Left lobe of liver (tissue), 2 donors: ENCODE results near the gene ADH1B. TPM values are rescaled to one million over a fixed set of nuclear protein-coding genes. Genes with fewer than 3 reads are reported as not detected.

Experiments
- ATAC-seq: fragments of 200-7000 bp; cut with Tn5 transposase; one replicate; pipeline ENCODE4 v1.9.1; 2020; ENCODE audit warnings: mild to moderate bottlenecking, moderate library complexity
- DNase-seq: peaks from one replicate; pipeline ENCODE4 v3.0.0-alpha.2; 2020; ENCODE audit warnings: low spot score
- total RNA-seq: library from RNA; stranded (reverse); gene quantifications from one replicate; pipeline ENCODE4 v1.2.1, GENCODE V29; 2021
- donor health status: DM: no; HTN: no; CAD: no; lungs with moderate emphysema.
- donor health status: DM: no; HTN: yes; CAD: no.

ADH1B gene
- total RNA-seq, 1 donor from 2014 or later: 4,370 TPM

DNA sequence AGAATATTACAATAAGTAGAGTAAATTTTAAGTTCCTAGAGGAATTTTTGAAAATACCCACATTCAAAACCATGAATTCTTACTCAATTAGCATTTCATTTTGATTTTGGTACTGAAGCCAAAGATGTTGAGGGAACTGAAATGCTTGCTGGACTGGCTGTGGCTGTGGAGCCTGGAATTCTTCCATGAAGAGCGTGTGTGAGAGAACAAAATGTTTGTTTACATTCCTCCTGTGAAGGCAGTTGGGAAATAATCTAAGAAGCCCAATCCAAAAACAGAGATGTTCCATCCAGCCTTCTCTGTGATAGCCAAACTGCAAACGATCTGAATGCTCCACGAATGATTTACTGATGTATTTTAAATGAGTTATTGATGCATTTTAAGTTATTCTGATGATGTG, 3.8 kb upstream of the ADH1B start:
- DNase-seq (peak; percentile 81), ATAC-seq (peak; percentile 42)

DNA sequence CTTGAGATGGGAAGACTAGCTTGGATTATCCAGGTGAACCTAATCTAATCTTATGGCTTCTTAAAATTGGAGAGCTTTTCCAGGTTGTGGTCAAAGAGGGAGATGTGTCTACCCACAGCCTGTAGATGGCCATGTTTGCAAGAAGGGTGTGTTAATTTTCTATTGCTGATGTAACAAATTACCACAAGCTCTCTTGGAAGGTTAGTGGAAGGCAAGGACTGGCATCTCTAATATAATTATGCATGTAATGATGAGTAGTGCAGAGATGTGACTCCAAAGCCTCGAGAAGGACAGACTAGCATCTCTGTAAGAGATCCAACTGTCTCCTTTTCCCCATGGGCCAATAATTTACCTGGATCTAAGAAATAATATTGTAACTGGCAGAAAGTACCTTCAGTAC, 3.2 kb upstream of the ADH1B start:
- ATAC-seq (peak; percentile 10), DNase-seq (no peak)

DNA sequence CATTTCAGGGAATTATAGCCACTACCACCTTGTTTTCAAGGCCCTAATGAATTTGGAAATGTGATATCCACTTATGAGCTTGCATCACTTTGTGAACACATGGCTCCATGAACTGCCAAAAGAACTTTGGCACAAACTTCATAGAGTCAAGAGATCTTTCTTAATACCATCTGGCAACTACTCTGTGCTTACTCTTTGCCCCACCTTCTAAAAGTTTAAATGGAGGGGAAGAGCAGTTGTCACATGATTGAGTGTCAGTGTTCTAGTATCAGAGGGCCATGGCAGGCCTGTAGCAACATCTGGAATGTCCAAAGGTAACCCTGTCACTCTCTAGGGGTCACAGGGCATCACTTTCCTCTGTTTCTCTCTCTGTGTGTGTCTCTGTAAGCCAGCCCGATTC, 2.6 kb upstream of the ADH1B start:
- DNase-seq (peak; percentile 79), ATAC-seq (peak; percentile 72)

DNA sequence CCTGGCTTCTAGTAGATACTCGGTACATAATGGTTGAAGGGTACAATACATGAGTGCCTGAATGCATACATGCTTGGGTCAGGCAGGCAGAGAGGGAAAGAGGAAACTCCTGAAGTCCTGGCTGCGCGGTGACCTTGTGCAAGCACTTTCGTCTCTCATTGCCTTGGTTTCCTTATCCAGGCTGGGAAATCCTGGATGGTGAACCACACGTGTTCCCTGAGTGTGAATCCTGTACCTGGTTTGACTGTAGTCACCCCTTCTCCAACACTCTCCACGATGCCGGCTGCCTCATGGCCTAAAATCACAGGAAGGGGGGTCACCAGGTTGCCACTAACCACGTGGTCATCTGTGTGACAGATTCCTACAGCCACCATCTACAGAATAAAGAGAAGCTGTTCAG, 3.4 kb downstream of the ADH1B start:
- peak; percentile 68 for DNase-seq
- peak; percentile 38 for ATAC-seq

DNA sequence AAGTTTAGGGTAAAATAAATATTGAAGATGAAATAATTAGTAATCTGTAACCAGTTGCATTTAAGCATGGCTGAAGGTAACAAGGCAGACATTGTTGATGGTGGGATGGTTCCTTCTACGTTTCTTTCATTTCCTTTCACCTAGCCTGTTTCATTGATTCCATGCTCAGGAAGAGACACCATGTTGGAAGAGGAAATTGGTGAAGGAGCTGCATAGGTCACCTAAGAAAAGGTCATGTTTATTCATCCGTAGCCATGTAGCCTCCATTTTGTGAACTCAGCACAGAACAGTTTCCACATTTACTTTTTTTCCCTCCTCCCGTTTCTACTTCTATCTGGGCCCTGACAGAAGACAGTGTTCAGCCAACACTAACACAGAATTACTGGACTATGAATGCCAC, 3.8 kb downstream of the ADH1B start:
- DNase-seq (no peak), ATAC-seq (peak; percentile 16)

DNA sequence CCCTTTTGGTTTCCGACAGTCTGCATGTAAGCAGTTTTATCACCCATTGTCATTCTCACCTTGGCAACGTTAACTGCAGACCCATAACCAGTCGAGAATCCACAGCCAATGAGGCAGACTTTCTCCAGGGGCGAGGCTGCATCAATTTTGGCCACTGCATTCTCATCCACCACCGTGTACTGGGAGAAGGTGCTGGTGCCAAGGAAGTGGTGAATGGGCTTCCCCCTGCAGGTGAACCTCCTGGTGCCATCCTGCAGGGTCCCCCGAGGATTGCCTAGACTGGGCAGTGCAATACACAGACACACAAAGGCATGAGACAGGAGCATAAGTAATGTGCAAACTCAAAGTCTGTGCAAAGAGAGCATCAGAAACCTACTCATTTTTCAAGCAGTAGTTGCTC, 5.4 kb downstream of the ADH1B start:
- peak; percentile 18 for ATAC-seq
- peak; percentile 65 for DNase-seq

DNA sequence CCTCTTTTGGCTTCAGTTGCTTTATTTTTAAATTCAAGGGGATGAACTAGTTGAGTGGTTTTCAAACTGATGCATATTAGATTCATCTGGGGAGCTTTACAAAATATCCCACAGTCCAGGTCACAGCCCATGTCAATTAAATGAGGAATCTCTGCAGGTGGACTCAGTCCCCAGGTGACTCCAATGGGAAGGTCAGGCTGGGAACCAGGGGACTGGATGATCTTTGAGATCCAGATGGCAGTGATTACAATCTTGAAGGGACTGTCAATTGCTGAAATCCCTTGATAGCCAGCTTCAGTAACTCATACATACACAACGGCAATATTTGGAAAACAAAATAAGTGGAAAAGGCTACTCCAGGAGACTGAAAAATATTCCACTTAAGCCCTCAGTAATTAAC, 7.0 kb downstream of the ADH1B start:
- ATAC-seq (peak; percentile 5), DNase-seq (no peak)

DNA sequence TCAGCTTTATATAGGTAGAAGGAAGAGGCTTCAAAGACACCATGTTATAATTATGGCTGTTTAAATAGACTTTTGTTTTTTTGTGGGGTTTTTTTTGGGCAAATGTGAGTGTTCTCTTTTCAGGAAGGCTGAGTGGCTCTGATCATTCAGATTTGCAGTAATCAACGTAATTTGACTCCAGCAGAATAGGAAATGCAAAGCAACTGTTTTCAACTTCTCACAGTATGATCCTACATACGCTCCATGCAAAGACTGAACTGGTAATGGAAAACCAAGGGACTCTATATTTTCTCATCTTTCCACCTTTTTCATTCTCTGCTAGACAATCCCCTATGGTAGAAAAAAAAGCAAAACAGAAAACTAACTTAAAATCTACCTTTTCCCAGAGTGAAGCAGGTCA, 10.8 kb downstream of the ADH1B start:
- DNase-seq (no peak), ATAC-seq (no peak)

DNA sequence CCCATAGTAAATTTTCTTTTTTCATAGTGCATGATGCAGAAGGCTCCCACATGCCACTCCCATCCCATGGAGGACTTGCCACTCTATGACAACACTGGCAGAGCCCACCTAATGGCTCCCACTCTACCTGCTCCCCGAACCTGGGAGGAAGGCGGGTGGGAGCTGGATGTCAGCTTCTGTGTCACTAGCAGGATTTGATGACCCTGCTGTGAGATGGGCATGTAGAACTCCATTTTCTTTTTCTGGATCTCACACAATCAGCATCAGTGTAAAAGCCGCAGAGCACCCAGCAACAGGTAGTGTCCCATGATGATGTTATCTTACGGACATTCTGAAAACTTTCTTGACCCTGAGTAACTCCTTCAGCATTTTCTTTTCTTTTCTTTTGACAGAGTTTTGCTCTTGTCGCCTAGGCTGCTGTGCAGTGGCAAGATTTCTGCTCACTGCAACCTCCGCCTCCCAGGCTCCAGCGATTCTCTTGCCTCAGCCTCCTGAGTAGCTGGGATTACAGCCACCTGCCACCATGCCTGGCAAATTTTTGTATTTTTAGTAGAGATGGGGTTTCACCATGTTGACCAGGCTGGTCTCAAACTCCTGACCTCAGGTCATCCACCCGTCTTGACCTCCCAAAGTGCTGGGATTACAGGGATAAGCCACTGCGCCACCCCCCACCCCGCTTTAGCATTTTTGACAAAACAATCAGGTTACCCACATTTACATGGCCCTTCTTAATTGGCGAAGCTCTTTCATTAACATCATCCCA, 15.4 kb downstream of the ADH1B start:
- peak; percentile 84 for DNase-seq
- peak; percentile 57 for ATAC-seq

DNA sequence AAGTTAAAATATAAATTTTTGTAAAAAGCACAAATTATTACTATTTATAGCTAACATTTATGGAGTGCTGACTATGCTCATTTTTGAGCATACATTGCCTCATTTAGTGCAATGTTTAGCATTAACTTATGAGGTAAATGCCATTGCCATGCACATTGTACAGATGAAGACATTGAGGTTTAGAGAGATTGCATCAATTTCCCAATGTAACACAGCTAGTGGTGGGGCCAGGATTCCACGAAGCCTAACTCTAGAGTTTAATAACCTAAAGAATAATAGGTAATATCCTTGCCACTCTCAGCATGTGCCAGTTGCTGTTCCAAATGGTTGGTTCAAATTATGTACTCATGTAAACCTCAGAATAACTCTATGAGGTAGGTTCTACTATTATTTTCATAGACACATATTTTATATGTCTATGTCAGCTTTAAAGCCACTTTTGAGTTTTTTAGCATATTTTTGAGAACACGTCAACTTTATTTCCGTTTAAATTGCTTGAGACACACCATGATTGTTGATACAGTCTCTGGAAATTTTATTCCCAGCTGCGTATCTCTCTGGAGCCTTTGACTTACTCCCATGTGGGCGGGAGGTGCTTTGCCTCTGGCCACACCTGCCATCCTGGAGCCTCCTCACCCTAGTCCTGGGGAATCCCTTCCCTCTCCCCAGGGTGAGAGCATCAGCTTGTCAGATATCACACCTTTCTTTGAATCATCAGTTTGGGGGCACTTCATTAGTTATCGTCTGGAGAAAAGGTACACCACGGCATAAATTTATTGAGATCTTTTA, 19.6 kb downstream of the ADH1B start:
- no peak for ATAC-seq
- DNase-seq: no peak

DNA sequence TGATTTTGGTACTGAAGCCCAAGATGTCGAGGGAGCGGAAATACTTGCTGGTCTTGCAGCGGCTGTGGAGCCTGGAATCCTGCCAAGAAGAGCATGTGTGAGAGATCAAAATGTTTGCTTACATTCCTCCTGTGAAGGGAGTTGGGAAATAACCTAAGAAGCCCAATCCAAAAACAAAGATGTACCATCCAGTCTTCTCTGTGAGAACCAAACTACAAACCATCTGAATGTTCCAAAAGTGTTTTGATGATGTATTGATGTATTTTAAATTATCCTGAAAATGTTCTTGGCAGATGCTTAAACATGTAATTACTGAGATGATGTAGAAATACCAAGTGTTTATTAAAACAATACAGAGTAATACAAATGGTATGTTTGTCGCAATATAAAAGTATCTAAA, 20.3 kb downstream of the ADH1B start:
- no peak for ATAC-seq
- peak; percentile 73 for DNase-seq

DNA sequence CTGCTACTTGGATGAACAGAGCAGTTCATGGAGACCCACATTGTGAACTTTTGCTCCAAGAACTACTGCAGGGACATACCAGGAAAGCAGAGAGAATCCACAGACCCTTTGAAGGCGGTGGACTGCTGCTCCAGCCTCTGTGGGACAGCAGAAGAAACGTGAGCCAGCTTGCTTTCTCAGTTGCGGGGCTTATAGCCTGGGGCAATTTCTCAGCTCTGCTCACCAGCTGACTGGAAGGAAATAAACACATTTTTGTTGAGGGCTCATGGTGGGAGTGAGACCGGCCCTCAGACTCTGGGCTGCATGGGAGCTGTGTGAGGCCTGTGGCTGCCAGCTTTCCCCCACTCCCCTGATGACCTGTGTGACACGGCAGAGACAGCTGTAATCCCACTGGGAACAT, 27.8 kb downstream of the ADH1B start:
- no peak for DNase-seq
- ATAC-seq: no peak

DNA sequence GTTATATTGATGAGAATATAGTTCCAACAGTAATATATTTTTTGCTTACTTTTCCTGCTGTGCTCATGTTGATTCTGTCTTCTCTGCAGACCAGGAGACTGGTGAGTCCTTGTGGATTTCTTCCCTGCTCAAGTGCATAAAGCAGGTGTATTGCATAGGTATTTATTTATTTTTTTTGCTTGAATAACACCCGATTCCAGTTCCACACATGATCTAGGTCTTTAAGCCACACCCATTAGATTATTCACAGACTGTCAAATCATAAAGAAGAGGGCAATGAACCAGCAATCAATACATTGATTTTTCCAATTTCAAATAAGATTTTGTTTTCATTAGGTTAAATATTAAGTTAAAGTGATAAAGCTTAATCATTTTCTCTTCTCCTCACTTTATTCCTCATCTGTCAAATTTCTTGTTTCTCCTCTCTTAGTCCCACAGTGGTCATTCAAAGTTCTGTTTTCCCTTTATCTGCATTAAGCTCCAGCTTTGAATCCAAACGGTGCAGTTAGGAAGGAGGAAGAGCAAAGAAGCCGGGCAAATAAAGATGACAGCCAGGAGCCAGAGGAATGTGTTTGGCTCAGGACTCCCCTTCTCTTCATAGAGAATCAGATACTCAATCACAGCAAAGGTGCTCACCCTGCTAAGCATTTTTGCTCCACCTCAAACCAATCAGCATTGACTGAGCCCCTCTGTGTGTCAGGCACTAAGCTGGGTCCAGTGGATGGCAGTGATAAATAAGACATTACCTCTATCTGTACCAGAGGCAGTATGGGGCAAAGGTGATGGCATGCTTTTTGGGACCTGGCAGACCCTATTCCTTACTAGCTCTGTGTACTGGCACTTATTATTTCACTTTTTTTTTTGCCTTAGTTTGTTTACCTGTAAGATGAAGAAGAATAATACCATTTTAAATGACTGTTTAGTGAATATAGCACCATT, 30.1 kb downstream of the ADH1B start, which contains the start of gene ADH1A:
TSS of gene ADH1A (minus strand) at position 138 of the 939 bp plus-strand sequence. CDS start at position 67, 71 bp downstream.
- ATAC-seq (peak; percentile 71), DNase-seq (no peak)

DNA sequence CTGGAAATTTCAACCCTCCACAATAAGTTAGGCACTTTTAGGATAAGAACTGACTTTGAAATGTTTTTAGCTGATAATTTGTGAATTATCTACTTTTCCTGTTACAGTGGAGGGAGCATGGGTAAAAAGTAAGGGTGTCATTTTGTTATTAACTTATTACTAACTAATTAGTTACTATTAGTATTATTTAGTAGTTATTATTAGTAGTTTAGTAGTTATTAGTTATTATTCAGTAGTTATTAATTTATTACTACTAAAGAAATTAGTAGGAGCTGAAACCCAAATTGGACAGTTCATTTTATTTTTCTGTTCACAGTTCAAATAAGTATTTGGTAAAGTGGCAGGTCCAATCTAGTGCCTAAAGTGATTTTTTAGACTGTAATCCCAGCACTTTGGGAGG, 35.8 kb downstream of the ADH1B start:
- DNase-seq (no peak), ATAC-seq (no peak)

DNA sequence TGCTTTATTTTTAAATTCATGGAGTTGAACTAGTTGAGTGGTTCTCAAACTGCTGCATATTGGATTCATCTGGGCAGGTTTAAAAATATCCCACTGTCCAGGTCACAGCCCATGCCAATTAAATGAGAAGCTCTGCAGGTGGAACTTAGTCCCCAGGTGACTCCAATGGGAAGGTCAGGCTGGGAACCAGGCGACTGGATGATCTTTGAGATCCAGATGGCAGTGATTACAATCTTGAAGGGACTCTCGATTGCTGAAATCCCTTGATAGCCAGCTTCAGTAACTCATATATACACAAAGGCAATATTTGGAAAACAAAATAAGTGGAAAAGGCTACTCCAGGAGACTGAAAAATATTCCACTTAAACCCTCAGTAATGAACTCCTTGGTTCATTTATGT, 38.5 kb downstream of the ADH1B start:
- ATAC-seq: peak; percentile 18

DNA sequence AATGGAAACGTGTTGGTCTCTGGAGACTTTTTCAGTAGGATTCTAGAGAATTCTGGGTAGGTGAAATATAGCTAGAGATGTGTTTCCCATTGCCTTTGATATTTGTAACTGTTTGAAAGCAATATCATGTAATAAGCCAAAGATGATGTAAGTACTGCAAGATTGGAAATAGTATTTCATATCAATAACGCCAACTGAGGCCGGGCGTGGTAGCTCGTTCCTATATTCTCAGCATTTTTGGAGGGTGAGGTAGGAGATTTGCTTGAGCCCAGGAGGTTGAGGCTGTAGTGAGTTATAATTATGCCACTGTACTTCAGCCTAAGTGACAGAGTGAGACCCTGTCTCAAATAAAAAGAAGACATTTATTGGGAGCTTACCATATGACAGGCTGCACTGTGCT, 39.9 kb downstream of the ADH1B start:
- DNase-seq (no peak), ATAC-seq (no peak)

More for the DNA sequence above, 38.5 kb downstream of the ADH1B start:
- no peak for DNase-seq

DNA sequence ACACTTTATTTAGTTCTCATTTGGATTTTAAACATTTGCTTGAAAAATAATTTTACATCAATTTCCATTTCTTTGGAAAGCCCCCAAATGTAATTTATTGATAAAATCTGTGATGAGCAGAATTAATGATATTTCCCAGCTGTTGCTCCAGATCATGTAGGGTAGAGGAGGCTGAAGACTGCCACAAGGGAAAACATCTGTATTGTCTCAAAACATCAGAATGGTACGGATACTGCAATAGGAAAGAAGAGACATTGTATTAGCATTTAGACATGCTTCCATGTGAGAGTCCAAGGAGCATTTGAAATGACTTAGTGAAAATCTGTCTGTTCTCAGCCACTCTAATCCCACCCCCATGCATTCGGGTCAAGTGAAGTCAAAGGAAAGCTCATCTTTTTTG, 44.8 kb downstream of the ADH1B start:
- ATAC-seq (no peak), DNase-seq (no peak)

DNA sequence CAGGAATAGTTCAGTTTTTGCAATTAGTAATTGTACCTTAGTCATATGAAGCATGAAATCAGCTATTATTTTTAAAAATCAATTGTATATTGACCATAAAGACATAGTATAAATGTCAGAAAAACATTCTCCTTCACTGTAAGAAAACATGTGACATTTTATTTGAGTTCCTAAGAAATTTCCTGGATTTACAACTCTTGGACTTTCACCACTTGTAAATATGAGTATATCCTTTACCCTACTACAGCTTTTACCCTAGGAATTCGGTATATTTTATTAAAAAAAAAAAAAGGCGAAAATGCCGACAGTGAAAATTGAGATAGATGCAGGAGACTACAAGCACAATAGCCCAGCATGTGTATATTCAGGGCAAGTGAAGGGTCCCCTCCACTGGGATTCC, 45.3 kb downstream of the ADH1B start:
- no peak for ATAC-seq
- no peak for DNase-seq

DNA sequence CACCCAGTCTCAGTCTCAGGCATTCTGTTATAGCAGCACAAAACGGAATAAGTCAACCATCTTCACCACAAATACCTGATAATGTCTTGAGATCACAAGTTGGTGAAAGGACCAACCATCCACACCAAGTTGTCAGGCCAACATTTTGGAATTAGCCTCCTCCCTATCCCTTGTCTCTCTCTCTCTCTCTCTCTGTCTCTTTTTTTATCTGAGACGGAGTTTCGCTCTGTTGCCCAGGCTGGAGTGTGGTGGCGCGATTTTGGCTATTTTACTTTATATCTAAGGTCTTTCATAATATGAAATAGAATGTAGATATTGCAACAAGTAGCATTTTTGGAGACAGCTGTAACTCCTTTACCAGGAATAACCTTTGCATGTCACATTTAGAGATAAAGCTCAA, 46.2 kb downstream of the ADH1B start:
- ATAC-seq: peak; percentile 53
- no peak for DNase-seq

DNA sequence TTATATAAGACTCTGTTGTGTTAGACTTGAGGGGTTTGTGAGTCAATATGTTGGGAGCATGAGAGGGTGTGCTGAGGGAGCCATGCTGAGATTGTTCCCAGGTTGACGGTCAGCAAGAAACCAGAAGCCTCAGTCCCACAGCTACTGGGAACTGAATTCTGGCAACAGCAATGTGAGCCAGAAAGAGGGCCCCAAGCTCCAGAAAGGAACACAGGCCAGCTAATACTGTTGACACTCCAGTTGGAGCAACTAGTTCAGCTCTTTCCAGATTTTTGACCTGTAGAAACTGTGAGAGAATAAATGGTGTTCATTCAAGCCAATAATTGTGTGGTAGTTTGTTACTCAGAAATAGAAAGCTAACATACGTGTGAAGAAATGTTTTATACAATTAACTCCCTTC, 47.5 kb downstream of the ADH1B start:
- ATAC-seq (peak; percentile 54), DNase-seq (no peak)

DNA sequence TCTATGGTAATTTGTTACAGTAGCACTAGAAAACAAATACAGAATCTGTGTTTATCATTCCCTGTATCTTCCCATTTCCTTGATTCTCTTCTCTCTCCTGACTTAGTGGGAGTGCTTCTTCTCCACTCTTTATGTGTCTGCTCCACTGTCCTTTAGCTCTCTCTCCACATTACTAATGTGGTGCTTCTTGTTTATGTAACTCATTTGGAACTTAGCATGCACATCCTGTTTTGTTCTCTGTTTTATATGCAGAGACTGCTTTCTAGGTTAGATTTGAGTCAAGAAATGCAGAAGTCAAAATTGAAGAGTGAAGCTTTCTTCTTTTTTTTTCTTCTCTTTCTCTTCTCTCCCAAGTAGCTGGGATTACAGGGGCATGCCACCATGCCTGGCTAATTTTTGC, 56.3 kb downstream of the ADH1B start:
- no peak for ATAC-seq
- no peak for DNase-seq
